ENCODE data around the gene ACOX3.

Gene ACOX3

DNA sequence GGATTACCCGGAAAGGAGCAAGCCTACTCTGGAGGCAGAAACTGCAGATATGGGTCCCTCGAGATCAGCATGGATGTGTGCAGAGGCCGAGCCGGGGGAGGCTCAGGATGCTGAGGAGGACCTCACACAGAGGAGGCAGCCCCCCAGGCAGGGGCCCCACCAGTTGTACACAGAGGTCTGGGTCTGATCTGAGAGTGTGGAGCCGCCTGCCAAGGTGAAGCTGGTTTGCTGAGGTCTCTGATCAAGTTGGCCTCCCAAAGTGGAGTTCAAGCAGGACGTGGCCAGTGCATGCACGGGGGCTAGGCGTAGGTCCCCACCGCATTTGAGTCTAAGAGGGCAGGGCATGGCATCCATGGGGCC lies 35.0 kb downstream of the ACOX3 start:
- DNase-seq, result no peak

- no peak for DNase-seq
Measured at GRCh38 chr4:8404791-8405515, 35.6 kb downstream of the ACOX3 start.

DNA sequence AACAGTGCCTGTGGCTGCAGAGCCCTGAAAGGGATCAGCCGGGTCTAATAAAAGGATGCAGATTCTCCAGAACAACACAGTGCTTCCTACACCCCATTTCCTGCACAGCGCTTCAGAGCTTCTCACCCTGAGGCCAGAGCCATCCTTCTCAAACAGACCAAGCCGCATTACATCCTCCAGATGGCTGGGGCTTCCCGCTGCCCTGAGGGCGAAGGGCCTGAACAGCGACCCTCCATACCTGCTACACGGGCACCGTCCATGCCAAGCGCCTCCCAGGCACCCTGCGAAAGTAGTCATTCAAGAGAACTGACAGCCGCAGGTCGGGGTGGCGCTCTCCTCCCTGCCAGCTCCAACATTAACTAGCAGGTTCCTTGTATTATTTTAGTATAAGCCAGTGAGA lies 36.5 kb downstream of the ACOX3 start:
- DNase-seq, result no peak

GRCh38 chr4:8403173-8403753 lies 37.3 kb downstream of the ACOX3 start:
- peak; percentile 65 for DNase-seq

- peak; percentile 30 for DNase-seq
Measured at GRCh38 chr4:8402640-8403039, 37.9 kb downstream of the ACOX3 start.

DNA sequence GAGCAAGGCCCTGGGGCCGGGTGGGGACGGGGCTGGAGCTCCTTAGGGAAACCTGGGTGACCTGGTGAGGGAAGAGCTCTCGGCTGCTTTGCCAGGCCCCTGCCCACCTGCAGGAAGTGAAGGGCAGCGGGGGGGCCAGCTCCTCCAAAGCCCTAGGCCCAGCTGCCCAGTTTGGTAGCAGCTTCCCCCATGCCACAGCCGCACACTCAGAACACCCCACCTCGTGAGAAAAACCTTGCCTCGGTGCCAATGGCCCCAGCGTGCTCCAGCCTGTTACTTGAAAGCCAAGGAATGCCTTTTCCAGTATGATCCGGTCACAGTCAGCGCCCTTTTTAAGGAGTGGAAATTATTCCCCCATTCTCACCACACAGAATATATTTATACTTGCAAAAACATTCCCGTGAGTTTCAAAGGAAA lies 38.3 kb downstream of the ACOX3 start:
- DNase-seq, result no peak

DNA sequence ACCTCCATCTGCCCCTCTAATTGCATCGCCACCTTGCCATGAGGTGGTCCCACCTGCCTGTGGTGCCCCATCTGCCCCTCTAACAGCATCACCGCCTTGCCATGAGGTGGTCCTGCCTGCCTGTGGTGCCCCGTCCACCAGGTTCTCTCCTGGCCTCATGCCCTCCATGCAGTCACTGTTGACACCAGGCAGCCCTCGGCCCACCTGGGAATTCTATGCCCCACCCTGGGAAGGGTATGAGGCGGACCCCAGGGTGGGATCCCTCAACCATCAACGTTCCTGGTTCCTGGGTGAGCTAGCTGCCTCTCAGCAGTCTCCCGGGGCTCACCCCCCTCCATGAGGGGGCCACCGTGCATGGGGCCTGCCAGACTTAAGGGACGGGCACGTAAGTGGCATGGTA lies 38.9 kb downstream of the ACOX3 start:
- no peak for DNase-seq

GRCh38 chr4:8400632-8401325 lies 39.7 kb downstream of the ACOX3 start:
- DNase-seq, result no peak

DNA sequence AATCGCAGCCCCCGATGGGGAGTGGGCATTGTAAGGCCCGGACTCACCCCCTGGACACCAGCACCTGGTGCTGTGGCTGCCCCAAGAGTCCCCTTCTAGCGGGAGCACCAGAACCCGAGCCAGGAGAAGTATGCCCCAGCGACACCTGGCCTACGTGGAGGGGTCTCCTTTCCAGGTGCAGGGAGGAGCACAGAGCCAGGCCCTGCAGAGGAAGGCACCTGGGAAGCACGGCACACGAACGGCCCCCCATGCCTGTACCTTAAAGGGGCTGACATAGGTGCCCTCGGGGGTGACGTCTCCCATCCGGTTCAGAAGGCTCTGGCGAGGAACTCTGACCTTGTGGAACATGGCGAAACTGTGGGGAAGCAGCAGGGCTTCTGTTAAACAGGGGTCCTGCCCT lies 41.2 kb downstream of the ACOX3 start:
- DNase-seq, result no peak

DNA sequence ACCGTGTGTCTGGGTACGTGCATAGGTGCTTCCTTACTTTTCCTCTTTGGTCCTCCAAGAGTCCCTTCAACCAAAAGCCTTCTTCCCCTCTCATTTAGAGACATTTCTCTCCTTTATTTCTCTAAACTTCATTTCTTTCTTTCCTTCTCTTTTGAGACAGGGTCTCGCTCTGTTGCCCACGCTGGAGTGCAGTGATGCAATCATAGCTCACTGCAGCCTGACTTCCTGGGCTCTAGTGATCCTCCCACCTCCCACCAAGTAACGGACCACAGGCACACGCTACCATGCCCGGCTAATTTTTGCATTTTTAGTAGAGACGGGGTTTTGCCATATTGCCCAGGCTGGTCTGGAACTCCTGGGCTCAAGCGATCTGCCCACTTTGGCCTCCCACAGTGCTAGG lies 42.2 kb downstream of the ACOX3 start:
- no peak for DNase-seq

GRCh38 chr4:8396762-8397406 lies 43.6 kb downstream of the ACOX3 start:
- no peak for DNase-seq

DNA sequence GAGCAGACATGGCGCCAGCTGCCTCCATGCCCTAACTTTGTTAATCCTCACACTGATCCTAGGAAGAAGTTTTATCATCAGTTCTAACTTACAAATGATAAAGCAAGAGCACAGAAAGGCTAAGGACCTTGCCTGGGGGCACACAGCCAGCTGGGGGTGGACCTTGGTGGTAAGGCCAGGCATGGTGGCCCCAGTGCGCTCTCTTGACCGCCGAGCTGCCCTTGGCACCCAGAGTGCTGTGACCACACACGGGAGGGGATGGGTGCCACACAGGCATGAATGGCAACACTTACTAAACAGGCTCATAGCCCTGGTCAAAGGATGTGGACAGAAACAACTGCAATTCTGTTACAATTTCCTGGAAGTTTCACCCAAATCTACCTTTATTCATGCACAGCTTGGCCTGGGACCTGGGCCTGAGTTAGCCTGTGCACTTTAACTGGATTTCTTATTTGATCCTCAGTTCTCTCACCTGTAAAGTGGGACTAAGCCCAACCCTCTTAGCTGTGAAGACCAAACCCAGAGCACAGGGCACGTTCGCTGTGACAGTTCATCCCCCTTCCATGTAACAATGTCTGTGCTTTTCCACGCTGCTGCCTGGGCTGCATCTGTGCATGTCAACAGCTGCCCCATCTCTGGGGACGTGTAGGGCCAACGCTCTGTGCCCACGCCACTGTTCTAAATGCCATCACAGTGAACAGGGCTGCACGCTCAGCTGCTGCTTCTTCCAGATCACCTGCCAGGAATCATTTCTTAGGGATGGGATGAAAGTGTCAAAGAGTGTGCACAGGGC lies 44.8 kb downstream of the ACOX3 start:
- DNase-seq, result no peak

DNA sequence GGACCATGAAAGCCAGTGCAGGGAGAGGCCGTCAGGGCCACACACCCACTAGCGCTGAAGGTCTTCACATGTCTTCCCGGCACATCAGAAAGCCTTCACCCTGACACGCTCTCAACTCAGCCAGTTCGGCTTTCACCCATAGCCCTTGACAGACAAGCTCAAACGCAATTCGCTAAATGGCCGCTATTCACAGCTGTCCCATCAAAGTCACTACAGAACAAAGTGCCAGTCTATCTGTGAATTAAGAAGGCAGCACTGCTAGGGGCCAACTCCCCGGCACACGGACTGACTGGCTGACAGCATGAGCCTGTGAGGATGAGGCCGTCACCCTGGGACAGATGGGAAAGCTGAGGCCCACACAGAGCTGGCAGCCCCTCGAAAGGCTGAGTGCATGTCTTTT lies 45.7 kb downstream of the ACOX3 start:
- DNase-seq, result no peak

GRCh38 chr4:8394061-8394519 lies 46.4 kb downstream of the ACOX3 start:
- DNase-seq, result peak; percentile 30

- DNase-seq, result no peak
Measured at GRCh38 chr4:8393593-8394038, 46.9 kb downstream of the ACOX3 start.

DNA sequence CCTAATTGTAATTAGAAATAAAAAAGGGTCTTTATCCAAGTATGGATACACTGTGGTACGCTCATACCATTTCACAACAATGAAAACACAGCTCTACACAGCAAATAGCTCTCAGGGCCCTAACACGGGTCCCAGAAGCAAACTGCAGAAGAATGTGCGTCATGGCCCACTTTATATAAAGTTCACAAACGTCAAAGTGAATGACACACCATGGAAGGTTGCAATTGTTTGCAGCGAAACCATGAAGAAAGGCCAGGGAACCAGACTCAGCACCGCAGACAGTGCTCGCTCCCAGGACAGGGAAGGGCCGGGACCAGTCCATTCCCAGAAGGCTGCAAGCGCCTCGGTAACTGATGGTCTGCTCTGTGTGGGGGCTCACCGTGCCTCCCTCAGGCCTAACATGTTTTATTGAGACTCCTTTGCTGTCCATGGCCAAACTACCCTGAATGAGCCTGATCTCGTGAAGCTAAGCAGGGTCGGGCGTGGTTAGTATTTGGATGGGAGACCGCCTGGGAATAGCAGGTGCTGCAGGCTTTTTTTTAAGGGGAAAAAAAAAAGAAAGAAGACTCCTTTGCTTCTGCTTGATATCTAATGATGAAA lies 47.8 kb downstream of the ACOX3 start:
- DNase-seq, result no peak

GRCh38 chr4:8391972-8392371 lies 48.6 kb downstream of the ACOX3 start:
- no peak for DNase-seq

GRCh38 chr4:8391071-8391470 lies 49.5 kb downstream of the ACOX3 start:
- DNase-seq, result no peak

DNA sequence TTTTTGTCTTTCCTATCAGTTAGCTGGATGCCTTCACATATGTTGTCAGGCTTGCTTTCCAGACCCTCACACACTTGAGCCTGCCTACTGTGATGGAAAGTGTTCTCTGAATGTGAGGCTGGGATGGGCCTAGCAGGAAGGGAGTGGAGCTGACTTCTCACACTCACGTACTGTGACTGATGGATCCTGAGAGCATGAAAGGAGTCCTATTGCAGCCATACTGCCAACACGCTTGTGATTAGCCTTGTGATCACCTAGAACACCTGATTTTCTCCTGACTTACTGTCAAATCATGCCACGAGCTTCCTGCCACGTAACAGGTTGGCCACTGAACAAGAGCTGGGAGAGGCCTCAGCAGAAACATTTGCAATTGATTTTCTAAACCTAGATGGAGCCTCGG lies 49.9 kb downstream of the ACOX3 start:
- DNase-seq, result no peak

DNA sequence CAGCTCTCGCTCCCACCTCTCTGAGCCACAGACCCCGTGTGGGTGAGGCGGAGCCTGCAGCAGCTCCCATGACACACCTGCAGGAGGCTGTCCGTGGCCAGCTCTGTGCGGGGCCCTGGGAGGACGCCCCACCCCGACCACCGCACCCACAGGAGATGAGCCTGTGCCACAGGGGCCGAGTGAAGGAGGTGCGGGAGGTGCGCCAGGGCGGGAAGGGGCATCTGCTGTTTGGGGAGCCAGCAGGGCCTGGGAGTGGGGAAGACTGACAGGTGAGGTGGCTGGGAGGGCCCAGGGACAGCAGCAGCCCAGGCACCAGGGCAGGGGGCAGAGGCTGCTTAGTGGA lies 52.0 kb downstream of the ACOX3 start:
- DNase-seq, result no peak

DNA sequence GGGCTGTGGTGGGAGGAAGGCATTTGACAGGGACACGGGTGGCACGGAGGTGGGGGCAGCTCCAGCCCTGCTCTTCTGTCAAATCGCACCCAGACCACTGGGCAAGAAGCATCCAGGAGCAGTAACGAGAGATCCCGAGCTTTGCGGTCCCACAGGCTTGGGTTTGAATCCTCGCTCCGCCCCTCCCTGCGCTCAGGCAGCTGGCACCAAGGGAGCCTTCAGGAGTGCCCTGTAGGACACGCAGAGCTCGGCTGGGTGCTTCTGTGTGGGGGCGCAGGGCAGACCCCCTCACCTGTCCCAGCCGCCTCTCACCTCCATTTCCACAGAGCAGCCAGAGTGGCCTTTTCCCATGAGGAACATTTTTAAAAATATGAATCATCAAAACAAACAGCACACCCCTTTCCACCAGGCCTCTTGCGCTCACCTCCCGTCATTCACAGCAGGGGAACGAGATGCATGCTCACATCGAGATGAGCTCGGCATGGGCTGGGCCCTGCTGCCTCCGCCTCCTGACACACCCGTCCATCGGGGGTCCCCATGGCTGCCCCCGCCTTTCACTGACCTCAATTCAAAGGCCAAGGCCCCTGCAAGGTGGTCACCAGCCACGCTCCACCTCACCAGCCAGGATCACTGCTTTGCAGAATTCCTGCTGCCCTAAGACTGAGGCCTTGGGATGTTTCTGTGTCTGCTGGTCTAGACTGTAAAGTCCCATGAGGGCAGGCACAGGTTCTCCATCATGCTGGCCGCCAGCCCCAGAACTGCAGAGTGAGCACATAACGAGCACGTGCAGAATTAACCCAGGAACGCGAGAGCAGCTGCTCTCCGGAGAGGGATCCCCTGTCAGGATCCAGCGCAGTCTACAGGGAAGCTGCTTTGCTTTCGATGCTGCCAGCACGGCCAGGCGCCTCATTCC lies 52.7 kb downstream of the ACOX3 start:
- DNase-seq, result no peak
